HEK293 (cell line): Measurements from ENCODE around the gene DEUP1.
A peak's percentile ranks its signal among the peaks of the same experiment; 100 is the strongest.

Source experiments
- CTCF ChIA-PET: fragments of 350-600 bp; formaldehyde crosslinking; extraction: SDS; loops from one replicate; lab custom pipeline; 2021; ENCODE audit warnings: antibody characterized with exemption; lab: Yijun Ruan, JAX
- POLR2A ChIA-PET: fragments of 300-600 bp; formaldehyde crosslinking; extraction: SDS; loops from one replicate; lab custom pipeline; 2020; ENCODE audit warnings: antibody characterized with exemption, inconsistent platforms; lab: Yijun Ruan, JAX
- H3K27ac ChIP-seq: fragments of 200-500 bp; sonication (Bioruptor generic); 2 replicates; pipeline ENCODE4 v1.5.1; 2014; ENCODE audit warnings: low read depth, low read length, control low read depth, inconsistent platforms; ENCODE audit errors: extremely low read depth
- H3K36me3 ChIP-seq, 2 experiments: fragments of 200-500 bp in 1 of 2; sonication (Bioruptor generic) in 1 of 2; 1 replicate in 1 of 2; 2 replicates in 1 of 2; pipeline ENCODE4 v1.5.1; 2014 to 2017; ENCODE audit warnings: inconsistent platforms in 2 of 2, low read length in 2 of 2; ENCODE audit not compliant: control insufficient read depth in 2 of 2, insufficient read depth in 1 of 2
- H3K4me1 ChIP-seq: fragments of 200-500 bp; sonication (Bioruptor generic); 2 replicates; pipeline ENCODE4 v1.5.1; 2014; ENCODE audit warnings: mild to moderate bottlenecking, low read length, inconsistent platforms; ENCODE audit not compliant: control insufficient read depth, insufficient read depth
- H3K4me3 ChIP-seq: 2 replicates; pipeline ENCODE4 v1.5.1; 2011; ENCODE audit warnings: low read depth, mild to moderate bottlenecking, control low read depth, low read length, moderate library complexity
- H3K9me3 ChIP-seq: fragments of 200-500 bp; sonication (Bioruptor generic); 2 replicates; pipeline ENCODE4 v1.5.1; 2014; ENCODE audit warnings: low read depth, low read length, inconsistent platforms; ENCODE audit not compliant: control insufficient read depth, insufficient read depth
- MEIS1 ChIP-seq: sonication (generic); formaldehyde crosslinking; IDR thresholded peaks from 2 replicates; pipeline ENCODE4 v1.8.1; 2022; ENCODE audit warnings: missing genetic modification reagents, mild to moderate bottlenecking, borderline replicate concordance
- OSR2 ChIP-seq: fragments of 450-650 bp; formaldehyde crosslinking; IDR thresholded peaks from 2 replicates; pipeline ENCODE4 v1.5.1; 2016; ENCODE audit warnings: missing biosample characterization, missing genetic modification characterization
- PBX3 ChIP-seq: sonication (generic); formaldehyde crosslinking; IDR thresholded peaks from 2 replicates; pipeline ENCODE4 v1.8.1; 2022; ENCODE audit warnings: mild to moderate bottlenecking, moderate library complexity, missing genetic modification reagents
- YY2 ChIP-seq: fragments of 450-650 bp; formaldehyde crosslinking; IDR thresholded peaks from 2 replicates; pipeline ENCODE4 v1.5.1; 2016; ENCODE audit warnings: missing biosample characterization, missing genetic modification characterization
- ZIC2 ChIP-seq: fragments of 450-650 bp; formaldehyde crosslinking; IDR thresholded peaks from 2 replicates; pipeline ENCODE4 v1.5.1; 2016; ENCODE audit warnings: missing biosample characterization, missing genetic modification characterization
- ZNF16 ChIP-seq: fragments of 450-650 bp; formaldehyde crosslinking; IDR thresholded peaks from 2 replicates; pipeline ENCODE4 v1.5.1; 2016; ENCODE audit warnings: low read depth, missing biosample characterization, missing genetic modification characterization
- ZNF366 ChIP-seq: fragments of 450-650 bp; formaldehyde crosslinking; conservative IDR thresholded peaks from 2 replicates; pipeline ENCODE4 v1.5.1; 2016; ENCODE audit warnings: missing biosample characterization, missing genetic modification characterization
- TF ChIP-seq, protein P1 (sequence below): fragments of 450-650 bp; formaldehyde crosslinking; IDR thresholded peaks from 2 replicates; pipeline ENCODE4 v1.5.1; 2016; ENCODE audit warnings: missing biosample characterization, missing genetic modification characterization, borderline replicate concordance
- TF ChIP-seq, protein P2 (sequence below): fragments of 450-650 bp; formaldehyde crosslinking; IDR thresholded peaks from 2 replicates; pipeline ENCODE4 v1.5.1; 2016; ENCODE audit warnings: missing biosample characterization, missing genetic modification characterization
- TF ChIP-seq, protein P3 (sequence below): fragments of 450-650 bp; formaldehyde crosslinking; IDR thresholded peaks from 2 replicates; pipeline ENCODE4 v1.5.0; 2017; ENCODE audit warnings: missing biosample characterization, missing genetic modification characterization, borderline replicate concordance
- TF ChIP-seq, protein P4 (sequence below): fragments of 450-650 bp; IDR thresholded peaks from 2 replicates; pipeline ENCODE4 v1.5.1; 2018; ENCODE audit warnings: missing biosample characterization, missing genetic modification characterization
- TF ChIP-seq, protein P5 (sequence below): fragments of 450-650 bp; formaldehyde crosslinking; IDR thresholded peaks from 2 replicates; pipeline ENCODE4 v1.5.1; 2016; ENCODE audit warnings: missing biosample characterization, missing genetic modification characterization

DEUP1 gene

GRCh38 chr11:93285430-93285829 is 45.1 kb upstream of the DEUP1 start:
- Histone ChIP-seq H3K4me1 (peaks cover 2% of the 10 kb centered on the region; the same call in 1 of the 2 replicates), H3K9me3 (no peaks in the 10 kb centered on the region), H3K36me3 (no peaks in the 10 kb centered on the region), H3K4me3 (no peak overlapping the region), H3K27ac (no peak overlapping the region)
- CTCF ChIA-PET = no interaction called here
- POLR2A ChIA-PET = no interaction called here
- TF ChIP-seq OSR2 (tag by site-specific recombination) (peak; percentile 73), ZNF16 (tag by site-specific recombination) (no peak), YY2 (0 out of 2 replicates have a peak, but pooled peaks have one; percentile 12), PBX3 (CRISPR knock-in tag) (no peak), MEIS1 (peak; percentile 60; the same call in 1 of the 2 replicates)

DNA sequence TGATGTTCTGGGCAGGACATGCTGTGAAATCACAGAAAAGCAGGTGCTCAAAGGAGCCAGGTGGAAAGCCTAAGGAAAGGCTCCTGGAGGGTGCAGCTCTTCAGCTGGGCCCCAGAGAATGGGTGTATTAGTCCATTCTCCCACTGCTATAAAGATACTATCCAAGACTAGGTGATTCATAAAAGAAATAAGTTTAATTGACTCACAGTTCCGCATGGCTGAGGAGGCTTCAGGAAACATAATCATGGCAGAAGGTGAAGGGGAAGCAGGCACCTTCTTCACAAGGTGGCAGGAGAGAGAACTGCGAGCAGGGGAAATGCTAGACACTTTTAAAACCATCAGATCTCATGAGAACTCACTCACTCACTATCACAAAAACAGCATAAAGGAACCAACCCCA is 43.1 kb upstream of the DEUP1 start:
- H3K9me3 ChIP-seq = no peaks in the 10 kb centered on the region
- H3K4me3 ChIP-seq = no peak overlapping the region
- ChIA-PET POLR2A (no interaction called here), CTCF (interaction anchor here (0.6 kb wide), 1 partner anchor 53 kb away, joined by 3 read pairs; no protein-coding TSS in a partner anchor)
- TF ChIP-seq, protein P1, sequence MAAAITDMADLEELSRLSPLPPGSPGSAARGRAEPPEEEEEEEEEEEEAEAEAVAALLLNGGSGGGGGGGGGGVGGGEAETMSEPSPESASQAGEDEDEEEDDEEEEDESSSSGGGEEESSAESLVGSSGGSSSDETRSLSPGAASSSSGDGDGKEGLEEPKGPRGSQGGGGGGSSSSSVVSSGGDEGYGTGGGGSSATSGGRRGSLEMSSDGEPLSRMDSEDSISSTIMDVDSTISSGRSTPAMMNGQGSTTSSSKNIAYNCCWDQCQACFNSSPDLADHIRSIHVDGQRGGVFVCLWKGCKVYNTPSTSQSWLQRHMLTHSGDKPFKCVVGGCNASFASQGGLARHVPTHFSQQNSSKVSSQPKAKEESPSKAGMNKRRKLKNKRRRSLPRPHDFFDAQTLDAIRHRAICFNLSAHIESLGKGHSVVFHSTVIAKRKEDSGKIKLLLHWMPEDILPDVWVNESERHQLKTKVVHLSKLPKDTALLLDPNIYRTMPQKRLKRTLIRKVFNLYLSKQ (tag by site-specific recombination) = no peak
- TF ChIP-seq, protein P2, sequence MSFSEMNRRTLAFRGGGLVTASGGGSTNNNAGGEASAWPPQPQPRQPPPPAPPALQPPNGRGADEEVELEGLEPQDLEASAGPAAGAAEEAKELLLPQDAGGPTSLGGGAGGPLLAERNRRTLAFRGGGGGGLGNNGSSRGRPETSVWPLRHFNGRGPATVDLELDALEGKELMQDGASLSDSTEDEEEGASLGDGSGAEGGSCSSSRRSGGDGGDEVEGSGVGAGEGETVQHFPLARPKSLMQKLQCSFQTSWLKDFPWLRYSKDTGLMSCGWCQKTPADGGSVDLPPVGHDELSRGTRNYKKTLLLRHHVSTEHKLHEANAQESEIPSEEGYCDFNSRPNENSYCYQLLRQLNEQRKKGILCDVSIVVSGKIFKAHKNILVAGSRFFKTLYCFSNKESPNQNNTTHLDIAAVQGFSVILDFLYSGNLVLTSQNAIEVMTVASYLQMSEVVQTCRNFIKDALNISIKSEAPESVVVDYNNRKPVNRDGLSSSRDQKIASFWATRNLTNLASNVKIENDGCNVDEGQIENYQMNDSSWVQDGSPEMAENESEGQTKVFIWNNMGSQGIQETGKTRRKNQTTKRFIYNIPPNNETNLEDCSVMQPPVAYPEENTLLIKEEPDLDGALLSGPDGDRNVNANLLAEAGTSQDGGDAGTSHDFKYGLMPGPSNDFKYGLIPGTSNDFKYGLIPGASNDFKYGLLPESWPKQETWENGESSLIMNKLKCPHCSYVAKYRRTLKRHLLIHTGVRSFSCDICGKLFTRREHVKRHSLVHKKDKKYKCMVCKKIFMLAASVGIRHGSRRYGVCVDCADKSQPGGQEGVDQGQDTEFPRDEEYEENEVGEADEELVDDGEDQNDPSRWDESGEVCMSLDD (tag by site-specific recombination) = no peak
- H3K4me1 ChIP-seq = peaks cover 2% of the 10 kb centered on the region; the same call in 1 of the 2 replicates
- H3K36me3 ChIP-seq = no peaks in the 10 kb centered on the region
- H3K27ac ChIP-seq = no peak overlapping the region

DNA sequence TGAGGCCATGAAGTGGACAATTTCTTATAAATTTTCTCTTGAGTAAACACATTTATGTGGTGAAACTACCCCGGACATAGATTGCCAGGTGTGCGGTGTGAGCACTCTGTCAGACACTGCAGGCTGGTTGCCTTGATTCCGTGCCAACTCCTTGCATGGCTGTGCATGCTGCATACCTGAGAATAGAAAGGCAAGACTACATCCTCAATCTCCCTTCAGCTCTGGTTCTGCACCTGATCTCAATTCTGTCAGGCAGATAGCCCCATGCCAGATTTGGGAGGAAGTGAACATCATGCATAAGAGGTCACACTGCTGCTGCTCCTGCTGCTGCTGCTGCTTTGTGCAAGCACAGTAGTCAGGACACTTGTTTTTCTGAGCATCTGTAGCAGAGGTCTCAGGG is 42.5 kb upstream of the DEUP1 start:
- POLR2A ChIA-PET = no interaction called here
- H3K4me1 ChIP-seq = no peaks in the 10 kb centered on the region; the same call in 1 of the 2 replicates
- CTCF ChIA-PET = interaction anchor here (0.6 kb wide), 1 partner anchor 54 kb away, joined by 3 read pairs; no protein-coding TSS in a partner anchor
- H3K27ac ChIP-seq = no peak overlapping the region
- TF ChIP-seq ZIC2 (tag by site-specific recombination) (no peak), ZNF366 (tag by site-specific recombination) (no peak)
- TF ChIP-seq, protein P3, sequence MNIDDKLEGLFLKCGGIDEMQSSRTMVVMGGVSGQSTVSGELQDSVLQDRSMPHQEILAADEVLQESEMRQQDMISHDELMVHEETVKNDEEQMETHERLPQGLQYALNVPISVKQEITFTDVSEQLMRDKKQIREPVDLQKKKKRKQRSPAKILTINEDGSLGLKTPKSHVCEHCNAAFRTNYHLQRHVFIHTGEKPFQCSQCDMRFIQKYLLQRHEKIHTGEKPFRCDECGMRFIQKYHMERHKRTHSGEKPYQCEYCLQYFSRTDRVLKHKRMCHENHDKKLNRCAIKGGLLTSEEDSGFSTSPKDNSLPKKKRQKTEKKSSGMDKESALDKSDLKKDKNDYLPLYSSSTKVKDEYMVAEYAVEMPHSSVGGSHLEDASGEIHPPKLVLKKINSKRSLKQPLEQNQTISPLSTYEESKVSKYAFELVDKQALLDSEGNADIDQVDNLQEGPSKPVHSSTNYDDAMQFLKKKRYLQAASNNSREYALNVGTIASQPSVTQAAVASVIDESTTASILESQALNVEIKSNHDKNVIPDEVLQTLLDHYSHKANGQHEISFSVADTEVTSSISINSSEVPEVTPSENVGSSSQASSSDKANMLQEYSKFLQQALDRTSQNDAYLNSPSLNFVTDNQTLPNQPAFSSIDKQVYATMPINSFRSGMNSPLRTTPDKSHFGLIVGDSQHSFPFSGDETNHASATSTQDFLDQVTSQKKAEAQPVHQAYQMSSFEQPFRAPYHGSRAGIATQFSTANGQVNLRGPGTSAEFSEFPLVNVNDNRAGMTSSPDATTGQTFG (tag by site-specific recombination) = no peak
- TF ChIP-seq, protein P4, sequence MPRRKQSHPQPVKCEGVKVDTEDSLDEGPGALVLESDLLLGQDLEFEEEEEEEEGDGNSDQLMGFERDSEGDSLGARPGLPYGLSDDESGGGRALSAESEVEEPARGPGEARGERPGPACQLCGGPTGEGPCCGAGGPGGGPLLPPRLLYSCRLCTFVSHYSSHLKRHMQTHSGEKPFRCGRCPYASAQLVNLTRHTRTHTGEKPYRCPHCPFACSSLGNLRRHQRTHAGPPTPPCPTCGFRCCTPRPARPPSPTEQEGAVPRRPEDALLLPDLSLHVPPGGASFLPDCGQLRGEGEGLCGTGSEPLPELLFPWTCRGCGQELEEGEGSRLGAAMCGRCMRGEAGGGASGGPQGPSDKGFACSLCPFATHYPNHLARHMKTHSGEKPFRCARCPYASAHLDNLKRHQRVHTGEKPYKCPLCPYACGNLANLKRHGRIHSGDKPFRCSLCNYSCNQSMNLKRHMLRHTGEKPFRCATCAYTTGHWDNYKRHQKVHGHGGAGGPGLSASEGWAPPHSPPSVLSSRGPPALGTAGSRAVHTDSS (tag by site-specific recombination) = no peak
- TF ChIP-seq, protein P5, sequence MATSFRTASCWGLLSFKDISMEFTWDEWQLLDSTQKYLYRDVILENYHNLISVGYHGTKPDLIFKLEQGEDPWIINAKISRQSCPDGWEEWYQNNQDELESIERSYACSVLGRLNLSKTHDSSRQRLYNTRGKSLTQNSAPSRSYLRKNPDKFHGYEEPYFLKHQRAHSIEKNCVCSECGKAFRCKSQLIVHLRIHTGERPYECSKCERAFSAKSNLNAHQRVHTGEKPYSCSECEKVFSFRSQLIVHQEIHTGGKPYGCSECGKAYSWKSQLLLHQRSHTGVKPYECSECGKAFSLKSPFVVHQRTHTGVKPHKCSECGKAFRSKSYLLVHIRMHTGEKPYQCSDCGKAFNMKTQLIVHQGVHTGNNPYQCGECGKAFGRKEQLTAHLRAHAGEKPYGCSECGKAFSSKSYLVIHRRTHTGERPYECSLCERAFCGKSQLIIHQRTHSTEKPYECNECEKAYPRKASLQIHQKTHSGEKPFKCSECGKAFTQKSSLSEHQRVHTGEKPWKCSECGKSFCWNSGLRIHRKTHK (tag by site-specific recombination) = no peak
- no peaks in the 10 kb centered on the region for H3K9me3 ChIP-seq
- no peak overlapping the region for H3K4me3 ChIP-seq
- H3K36me3 ChIP-seq = no peaks in the 10 kb centered on the region
